Measurements from ENCODE around the gene ARL1. TPM values are rescaled to one million over a fixed set of nuclear protein-coding genes. Genes with fewer than 3 reads are reported as not detected.

Gene ARL1
- total and polyA plus RNA-seq, 2 of the 4 experiments (the other 2 are of a cell fraction) = 124 to 163 TPM

DNA sequence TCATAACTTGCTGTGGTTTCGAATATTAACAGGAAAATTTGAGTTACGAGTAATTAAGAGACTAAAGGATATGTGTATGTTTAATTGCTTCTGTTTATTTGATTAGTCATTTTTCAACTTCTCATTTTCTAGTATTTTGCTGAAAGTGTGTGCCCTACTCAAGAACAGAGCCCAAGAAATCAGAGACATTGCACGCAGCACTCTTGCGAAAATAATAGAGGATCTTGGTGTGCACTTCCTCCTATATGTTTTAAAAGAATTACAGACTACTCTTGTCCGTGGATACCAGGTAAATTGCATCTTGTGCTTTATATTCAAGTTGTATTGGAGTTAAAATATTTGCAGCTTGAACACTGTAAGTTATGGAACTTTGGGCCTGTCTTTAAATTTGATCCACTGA lies 50.8 kb downstream of the ARL1 start:
- H2BK5ac ChIP-seq (ENCODE audit: low read depth, low read length, poor library complexity, severe bottlenecking) = no peak overlapping the region
- DNase-seq = no peak
- in situ Hi-C loops (cut with MboI; ENCODE audit: low sequenced_read_pairs) = no loop called here
- no peak overlapping the region for H2BK15ac ChIP-seq (ENCODE audit: low read depth, low read length)
- no peak overlapping the region for H3K23ac ChIP-seq (ENCODE audit: low read depth, low read length)
- H2BK120ac ChIP-seq (ENCODE audit: low read depth, low read length) = no peak overlapping the region
- H3K4ac ChIP-seq (ENCODE audit: low read depth, low read length) = no peak overlapping the region
- no peak overlapping the region for H3K56ac ChIP-seq (ENCODE audit: extremely low read depth, insufficient read depth, low read length)
- H4K8ac ChIP-seq (ENCODE audit: low read depth in 2 of 2, low read length in 2 of 2) = no peak overlapping the region
- no peak overlapping the region for H4K91ac ChIP-seq (ENCODE audit: insufficient read depth, low read depth, low read length)
- H3K4me2 ChIP-seq (ENCODE audit: low read depth, low read length) = no peak overlapping the region
- H2AK9ac ChIP-seq (replicated peaks; ENCODE audit: low read depth, low read length, poor library complexity) = no peak overlapping the region
- ATAC-seq (ENCODE audit: low read depth) = no peak
- H3K27ac ChIP-seq (ENCODE audit: insufficient read depth, low read length) = no peak overlapping the region
- no peak overlapping the region for H3K18ac ChIP-seq (ENCODE audit: low read depth, low read length)
- WGBS, 2 experiments (ENCODE audit: extremely low coverage in 2 of 2, insufficient read length in 1 of 2) = no CpG with 5 or more reads among the region's 5 CpGs
- dilution Hi-C loops (cut with HindIII; ENCODE audit: low sequenced_read_pairs, unreplicated experiment) = no loop called here
- H3K27me3 ChIP-seq (ENCODE audit: control insufficient read depth, insufficient read depth, low read length) = no peaks in the 10 kb centered on the region
- CTCF ChIA-PET = no interaction called here
- no peak overlapping the region for H4K5ac ChIP-seq (ENCODE audit: low read depth, low read length)
- H2BK20ac ChIP-seq (ENCODE audit: low read depth, low read length) = no peak overlapping the region
- H3K9ac ChIP-seq (ENCODE audit: low read depth, low read length) = no peak overlapping the region
- H3K4me3 ChIP-seq (ENCODE audit: insufficient read depth, low read depth, low read length) = no peak overlapping the region
- no peaks in the 10 kb centered on the region for H4K20me1 ChIP-seq (ENCODE audit: insufficient read depth, low read length)
- POLR2A ChIA-PET (ENCODE audit: unreplicated experiment) = no interaction called here
- peaks cover 7% of the 10 kb centered on the region for H3K36me3 ChIP-seq (ENCODE audit: control insufficient read depth, insufficient read depth, low read length)
- H3K79me1 ChIP-seq (ENCODE audit: low read depth in 1 of 2, low read length in 2 of 2) = no peaks in the 10 kb centered on the region; a peak in 1 of 4 replicates
- no peaks in the 10 kb centered on the region for H3K9me3 ChIP-seq (ENCODE audit: control insufficient read depth, insufficient read depth, low read length)
- intact Hi-C loops (cut with micrococcal nuclease) = no loop called here
- H2AFZ ChIP-seq (replicated peaks; ENCODE audit: low read length, poor library complexity) = no peak overlapping the region
- no peak overlapping the region for H3K14ac ChIP-seq (replicated peaks; ENCODE audit: low read depth, low read length)
- no peaks in the 10 kb centered on the region for H3K4me1 ChIP-seq (ENCODE audit: control insufficient read depth, insufficient read depth, low read length)
- no TSS peak for BruUV-seq (replicated peaks)
- H2AK5ac ChIP-seq (ENCODE audit: low read depth, low read length) = no peak overlapping the region
- no peak for TF ChIP-seq MXI1 (IDR thresholded peaks at IDR 0.05; ENCODE audit: borderline replicate concordance, low read depth, low read length)
- no peak for TF ChIP-seq RFX5 (IDR thresholded peaks at IDR 0.05; ENCODE audit: low read depth, low read length)
- TF ChIP-seq CEBPB (IDR thresholded peaks at IDR 0.05; ENCODE audit: low read depth, low read length) = no peak
- no peak for TF ChIP-seq USF2 (IDR thresholded peaks at IDR 0.05; ENCODE audit: low read depth, low read length)
- no peak for TF ChIP-seq NFE2L2 (IDR thresholded peaks at IDR 0.05; ENCODE audit: low read depth, low read length)
- TF ChIP-seq MAFK (IDR thresholded peaks at IDR 0.05; ENCODE audit: low read depth, low read length) = no peak
- no peak for TF ChIP-seq SMC3 (IDR thresholded peaks at IDR 0.05; ENCODE audit: low read depth, low read length)
- TF ChIP-seq POLR2A (IDR thresholded peaks at IDR 0.05; ENCODE audit: low read depth, low read length) = no peak
- no peak for TF ChIP-seq RCOR1 (IDR thresholded peaks at IDR 0.05; ENCODE audit: insufficient replicate concordance, low read length)
- TF ChIP-seq ELK1 (IDR thresholded peaks at IDR 0.05; ENCODE audit: borderline replicate concordance, low read depth, low read length) = no peak
- TF ChIP-seq BHLHE40 (IDR thresholded peaks at IDR 0.05; ENCODE audit: low read depth, low read length) = no peak
- TF ChIP-seq CHD1 (IDR thresholded peaks at IDR 0.05; ENCODE audit: low read depth, low read length) = no peak
- TF ChIP-seq, protein P1, sequence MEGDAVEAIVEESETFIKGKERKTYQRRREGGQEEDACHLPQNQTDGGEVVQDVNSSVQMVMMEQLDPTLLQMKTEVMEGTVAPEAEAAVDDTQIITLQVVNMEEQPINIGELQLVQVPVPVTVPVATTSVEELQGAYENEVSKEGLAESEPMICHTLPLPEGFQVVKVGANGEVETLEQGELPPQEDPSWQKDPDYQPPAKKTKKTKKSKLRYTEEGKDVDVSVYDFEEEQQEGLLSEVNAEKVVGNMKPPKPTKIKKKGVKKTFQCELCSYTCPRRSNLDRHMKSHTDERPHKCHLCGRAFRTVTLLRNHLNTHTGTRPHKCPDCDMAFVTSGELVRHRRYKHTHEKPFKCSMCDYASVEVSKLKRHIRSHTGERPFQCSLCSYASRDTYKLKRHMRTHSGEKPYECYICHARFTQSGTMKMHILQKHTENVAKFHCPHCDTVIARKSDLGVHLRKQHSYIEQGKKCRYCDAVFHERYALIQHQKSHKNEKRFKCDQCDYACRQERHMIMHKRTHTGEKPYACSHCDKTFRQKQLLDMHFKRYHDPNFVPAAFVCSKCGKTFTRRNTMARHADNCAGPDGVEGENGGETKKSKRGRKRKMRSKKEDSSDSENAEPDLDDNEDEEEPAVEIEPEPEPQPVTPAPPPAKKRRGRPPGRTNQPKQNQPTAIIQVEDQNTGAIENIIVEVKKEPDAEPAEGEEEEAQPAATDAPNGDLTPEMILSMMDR (conservative IDR thresholded peaks at IDR 0.05; ENCODE audit: low read depth, low read length) = no peak
- TF ChIP-seq MAZ (IDR thresholded peaks at IDR 0.05; ENCODE audit: borderline replicate concordance, low read depth, low read length) = no peak
- TF ChIP-seq FOS (IDR thresholded peaks at IDR 0.05; ENCODE audit: low read depth, low read length) = no peak
- no peak for TF ChIP-seq RAD21 (IDR thresholded peaks at IDR 0.05; ENCODE audit: low read length)
- no peaks in the 10 kb centered on the region for H3K9me1 ChIP-seq (ENCODE audit: insufficient read depth, low read length)
